Esophagus (tissue), 2 donors: ENCODE data around the gene TSPAN16. TPM values are rescaled to one million over a fixed set of nuclear protein-coding genes. Genes with fewer than 3 reads are reported as not detected.

ENCODE experiments used
- H3K27ac ChIP-seq, 2 donors: one replicate each; pipeline ENCODE4 v1.5.1; 2013; ENCODE audit warnings: low read depth in 2 of 2, mild to moderate bottlenecking in 2 of 2, inconsistent platforms in 1 of 2, low read length in 1 of 2, moderate library complexity in 1 of 2
- H3K27me3 ChIP-seq, 2 donors: one replicate each; pipeline ENCODE4 v1.6.1; 2013; ENCODE audit warnings: low read length in 2 of 2, control low read depth in 1 of 2, mild to moderate bottlenecking in 1 of 2; ENCODE audit not compliant: insufficient read depth in 2 of 2, control insufficient read depth in 1 of 2
- H3K36me3 ChIP-seq, 2 donors: one replicate each; pipeline ENCODE4 v1.6.1; 2013; ENCODE audit warnings: low read length in 1 of 2; ENCODE audit not compliant: control insufficient read depth in 2 of 2, insufficient read depth in 2 of 2
- H3K4me1 ChIP-seq, 2 donors: one replicate each; pipeline ENCODE4 v1.6.1; 2013; ENCODE audit warnings: low read length in 1 of 2; ENCODE audit not compliant: control insufficient read depth in 2 of 2, insufficient read depth in 2 of 2
- H3K4me3 ChIP-seq, 2 donors: one replicate each; pipeline ENCODE4 v1.5.1; 2013; ENCODE audit warnings: low read length in 2 of 2, mild to moderate bottlenecking in 2 of 2, low read depth in 1 of 2, moderate library complexity in 1 of 2
- H3K9me3 ChIP-seq, 2 donors: one replicate each; pipeline ENCODE4 v1.6.1; 2013; ENCODE audit warnings: mild to moderate bottlenecking in 2 of 2, low read depth in 1 of 2, low read length in 1 of 2, moderate library complexity in 1 of 2; ENCODE audit not compliant: control insufficient read depth in 2 of 2, insufficient read depth in 1 of 2
- WGBS, 2 donors: extraction: QIAGEN DNeasy Blood & Tissue Kit; methylation state at CpG; one replicate each; pipeline ENCODE4 v1.1.7; 2013; 5-methylcytosine and 5-hydroxymethylcytosine counted together
- polyA plus RNA-seq, 2 donors: library from polyadenylated mRNA; stranded (reverse); fragments of 200-250 nt; gene quantifications; one replicate each; pipeline ENCODE4 v1.2.3, GENCODE V29; 2013
- donor health status: healthy with polysubstance abuse.
- donor health status: Bipolar disorder and iron deficiency.

Gene TSPAN16
- polyA plus RNA-seq, 2 donors: not detected

DNA sequence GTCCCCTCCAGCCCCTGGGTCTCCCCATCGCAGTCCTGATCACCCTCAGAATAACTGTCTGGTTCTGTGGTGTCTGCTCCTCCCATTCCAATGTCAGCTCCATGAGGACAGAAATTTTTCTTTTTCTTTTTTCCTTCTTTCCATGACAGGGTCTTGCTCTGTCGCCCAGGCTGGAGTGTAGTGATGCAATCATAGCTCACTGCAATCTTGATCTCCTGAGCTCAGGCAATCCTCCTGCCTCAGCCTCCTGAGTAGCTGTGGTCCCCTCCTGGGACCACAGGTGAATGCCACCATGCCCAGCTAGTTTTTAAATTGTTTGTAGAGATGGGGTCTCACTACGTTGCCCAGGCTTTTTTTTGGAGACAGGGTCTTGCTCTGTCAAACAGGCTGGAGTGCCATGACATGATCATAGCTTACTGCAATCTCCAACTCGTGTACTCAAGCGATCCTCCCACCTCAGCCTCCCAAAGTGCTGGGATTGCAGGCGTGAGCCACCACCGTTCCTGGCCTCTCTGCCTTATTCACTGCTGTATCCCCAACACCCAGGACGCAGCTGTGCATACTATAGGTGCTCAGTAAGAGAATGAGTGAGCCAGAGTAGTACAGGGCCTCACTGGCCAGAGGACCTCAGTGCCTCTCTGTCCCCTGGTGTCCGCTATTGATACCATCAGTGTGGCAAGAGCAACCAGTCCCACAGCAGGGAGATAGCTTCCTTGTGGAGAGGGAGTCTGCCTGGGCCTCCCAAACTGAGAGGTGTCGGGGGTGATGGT, 28.5 kb upstream of the TSPAN16 start:
- peaks cover 3 to 16% of the 10 kb centered on the region in 2 donors for H3K4me1 ChIP-seq
- WGBS, 2 donors: 90 to 91% methylated on average over 10 of the region's 10 CpGs
- no peaks in the 10 kb centered on the region for H3K27me3 ChIP-seq
- H3K36me3 ChIP-seq: no peaks in the 10 kb centered on the region
- no peak overlapping the region for H3K4me3 ChIP-seq
- peak overlapping the region in 1 of 2 donors; percentile 42 for H3K27ac ChIP-seq
- H3K9me3 ChIP-seq: no peaks in the 10 kb centered on the region

DNA sequence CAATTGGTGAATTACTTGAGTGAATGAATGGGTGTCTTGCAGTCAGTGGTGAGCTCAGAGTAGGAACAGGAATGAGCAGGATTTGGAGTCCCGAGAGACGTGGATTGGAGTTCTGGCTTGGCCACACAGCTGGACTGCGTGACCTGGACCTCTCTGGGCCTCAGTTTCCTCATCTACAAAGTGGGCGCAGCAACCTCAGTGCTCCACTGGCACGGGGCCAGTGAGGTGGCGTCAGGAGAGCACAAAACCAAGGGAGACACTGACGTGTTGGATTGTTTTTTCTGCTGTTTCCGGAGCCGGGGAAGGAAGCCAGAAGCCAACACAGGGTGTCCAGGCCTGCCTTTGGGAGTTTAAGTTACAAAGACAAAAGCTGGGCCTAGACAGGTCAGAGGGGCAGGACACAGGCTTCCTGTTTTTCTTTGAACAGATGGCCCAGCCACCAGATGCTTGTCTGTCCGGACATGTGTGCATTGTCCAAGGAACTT, 27.1 kb upstream of the TSPAN16 start:
- Histone ChIP-seq H3K36me3 (no peaks in the 10 kb centered on the region), H3K9me3 (no peaks in the 10 kb centered on the region), H3K4me3 (no peak overlapping the region), H3K4me1 (peaks cover 3 to 14% of the 10 kb centered on the region in 2 donors), H3K27me3 (no peaks in the 10 kb centered on the region), H3K27ac (peak overlapping the region; percentile 40 to 56)
- WGBS, 2 donors: 23 to 29% methylated on average over 10 of the region's 10 CpGs

DNA sequence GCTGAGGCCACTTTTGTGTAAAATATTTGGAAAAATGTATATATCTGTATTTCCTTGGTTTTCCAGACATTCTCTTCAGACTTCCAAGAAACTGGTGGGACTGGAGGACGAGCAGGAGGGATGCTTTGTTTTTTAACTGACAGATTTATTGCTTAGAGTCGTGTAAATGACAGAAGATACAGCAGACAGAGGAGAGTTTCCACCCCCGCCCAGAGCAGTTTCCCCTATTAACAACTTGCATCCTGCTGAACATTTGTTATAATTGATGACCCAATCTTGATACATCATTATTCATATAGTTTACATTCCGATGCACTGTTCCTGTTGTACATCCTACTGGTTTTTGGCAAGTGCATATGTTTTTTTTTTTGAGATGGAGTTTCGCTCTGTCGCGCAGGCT, 26.6 kb upstream of the TSPAN16 start:
- peaks cover 3 to 11% of the 10 kb centered on the region in 2 donors for H3K4me1 ChIP-seq
- H3K9me3 ChIP-seq: no peaks in the 10 kb centered on the region
- H3K27ac ChIP-seq: peak overlapping the region; percentile 40 to 56
- H3K27me3 ChIP-seq: no peaks in the 10 kb centered on the region
- 11 to 47% methylated on average over 7 of the region's 7 CpGs for WGBS, 2 donors
- no peaks in the 10 kb centered on the region for H3K36me3 ChIP-seq
- H3K4me3 ChIP-seq: no peak overlapping the region

DNA sequence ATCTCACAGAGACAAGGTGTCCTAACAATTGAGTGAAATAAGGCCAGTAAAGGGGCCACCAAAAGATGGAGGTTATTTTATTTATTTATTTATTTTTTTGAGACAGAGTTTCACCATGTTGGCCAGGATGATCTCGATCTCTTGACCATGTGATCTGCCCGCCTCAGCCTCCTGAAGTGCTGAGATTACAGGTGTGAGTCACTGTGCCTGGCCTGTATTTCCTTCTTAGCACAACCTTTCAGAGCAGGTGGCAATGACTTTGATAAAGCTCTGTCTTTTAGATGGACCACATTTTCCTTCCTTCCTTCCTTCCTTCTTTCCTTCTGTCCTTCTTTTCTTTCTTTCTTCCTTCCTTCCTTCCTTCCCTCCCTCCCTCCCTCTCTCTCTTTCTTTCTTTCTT, 22.7 kb upstream of the TSPAN16 start:
- Histone ChIP-seq H3K4me1 (peaks cover 0 to 3% of the 10 kb centered on the region in 2 donors), H3K27me3 (no peaks in the 10 kb centered on the region), H3K27ac (no peak overlapping the region), H3K36me3 (no peaks in the 10 kb centered on the region), H3K9me3 (no peaks in the 10 kb centered on the region), H3K4me3 (no peak overlapping the region)
- WGBS, 2 donors: 53 to 58% methylated on average over 2 of the region's 2 CpGs

DNA sequence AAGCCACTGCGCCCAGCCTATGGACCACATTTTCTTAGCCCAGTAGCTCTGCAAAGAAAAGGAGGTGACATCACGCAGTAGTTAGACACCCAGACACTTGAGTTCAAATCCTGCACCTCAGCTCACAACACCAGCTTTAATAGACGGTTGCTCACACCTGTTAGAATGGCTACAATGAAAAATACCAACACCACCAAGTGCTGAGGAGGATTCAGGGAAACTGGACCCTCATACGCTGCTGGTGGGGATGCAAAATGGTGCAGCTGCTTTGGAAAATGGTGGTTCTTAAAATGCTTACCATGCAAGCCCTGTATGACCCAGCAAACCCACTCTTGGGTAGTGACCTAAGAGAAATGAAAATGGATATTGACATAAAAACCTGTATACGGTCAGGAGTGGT, 22.0 kb upstream of the TSPAN16 start:
- no peaks in the 10 kb centered on the region for H3K36me3 ChIP-seq
- H3K4me1 ChIP-seq: no peaks in the 10 kb centered on the region
- H3K27ac ChIP-seq: no peak overlapping the region
- WGBS, 2 donors: 76 to 87% methylated on average over 5 of the region's 5 CpGs
- H3K9me3 ChIP-seq: no peaks in the 10 kb centered on the region
- no peak overlapping the region for H3K4me3 ChIP-seq
- no peaks in the 10 kb centered on the region for H3K27me3 ChIP-seq

DNA sequence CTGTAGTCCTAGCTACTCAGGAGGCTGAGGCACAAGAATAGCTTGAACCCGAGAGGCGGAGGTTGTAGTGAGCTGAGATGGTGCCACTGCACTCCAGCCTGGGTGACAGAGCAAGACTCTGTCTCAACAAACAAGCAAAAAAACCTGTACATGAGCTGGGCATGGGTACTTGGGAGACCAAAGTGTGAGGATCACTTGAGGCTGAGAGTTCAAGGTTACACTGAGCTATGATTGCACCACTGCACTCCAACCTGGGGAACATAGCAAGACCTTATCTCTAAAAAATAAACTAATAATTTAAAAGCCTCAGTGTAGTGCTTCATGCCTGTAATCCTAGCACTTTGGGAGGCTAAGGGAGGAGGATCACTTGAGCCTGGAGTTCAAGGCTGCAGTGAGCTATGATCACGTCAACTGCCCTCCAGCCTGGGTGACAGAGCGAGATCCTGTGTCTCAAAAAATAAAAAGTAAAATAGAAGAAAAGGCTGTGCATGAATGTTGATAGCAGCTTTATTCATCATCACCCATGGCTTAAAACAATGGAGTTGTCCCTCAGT, 21.4 kb upstream of the TSPAN16 start:
- 72 to 73% methylated on average over 4 of the region's 4 CpGs for WGBS, 2 donors
- H3K27ac ChIP-seq: no peak overlapping the region
- H3K4me1 ChIP-seq: no peaks in the 10 kb centered on the region
- no peaks in the 10 kb centered on the region for H3K27me3 ChIP-seq
- H3K4me3 ChIP-seq: no peak overlapping the region
- no peaks in the 10 kb centered on the region for H3K9me3 ChIP-seq
- no peaks in the 10 kb centered on the region for H3K36me3 ChIP-seq

DNA sequence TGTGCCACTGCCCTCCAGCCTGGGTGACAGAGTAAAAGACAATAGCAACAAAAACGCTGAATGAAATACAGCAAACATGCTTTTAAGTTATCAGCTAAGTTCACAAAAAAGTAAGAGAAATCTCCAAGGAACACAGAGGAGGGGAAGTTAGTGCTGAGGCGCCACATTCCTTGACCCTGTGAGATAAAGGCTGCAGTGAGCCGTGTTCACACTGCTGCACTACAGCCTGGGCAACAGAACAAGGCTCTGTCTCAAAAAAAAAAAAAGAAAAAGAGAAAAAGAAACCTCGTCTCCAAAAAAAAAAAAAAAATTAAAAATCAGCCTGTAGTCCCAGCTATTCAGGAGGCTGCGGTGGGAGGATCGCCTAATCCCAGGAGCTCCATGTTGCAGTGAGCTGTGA, 17.3 kb upstream of the TSPAN16 start:
- H3K36me3 ChIP-seq: no peaks in the 10 kb centered on the region
- no peak overlapping the region for H3K4me3 ChIP-seq
- no peak overlapping the region for H3K27ac ChIP-seq
- WGBS, 2 donors: 43 to 55% methylated on average over 6 of the region's 6 CpGs
- H3K27me3 ChIP-seq: no peaks in the 10 kb centered on the region
- no peaks in the 10 kb centered on the region for H3K4me1 ChIP-seq
- no peaks in the 10 kb centered on the region for H3K9me3 ChIP-seq

DNA sequence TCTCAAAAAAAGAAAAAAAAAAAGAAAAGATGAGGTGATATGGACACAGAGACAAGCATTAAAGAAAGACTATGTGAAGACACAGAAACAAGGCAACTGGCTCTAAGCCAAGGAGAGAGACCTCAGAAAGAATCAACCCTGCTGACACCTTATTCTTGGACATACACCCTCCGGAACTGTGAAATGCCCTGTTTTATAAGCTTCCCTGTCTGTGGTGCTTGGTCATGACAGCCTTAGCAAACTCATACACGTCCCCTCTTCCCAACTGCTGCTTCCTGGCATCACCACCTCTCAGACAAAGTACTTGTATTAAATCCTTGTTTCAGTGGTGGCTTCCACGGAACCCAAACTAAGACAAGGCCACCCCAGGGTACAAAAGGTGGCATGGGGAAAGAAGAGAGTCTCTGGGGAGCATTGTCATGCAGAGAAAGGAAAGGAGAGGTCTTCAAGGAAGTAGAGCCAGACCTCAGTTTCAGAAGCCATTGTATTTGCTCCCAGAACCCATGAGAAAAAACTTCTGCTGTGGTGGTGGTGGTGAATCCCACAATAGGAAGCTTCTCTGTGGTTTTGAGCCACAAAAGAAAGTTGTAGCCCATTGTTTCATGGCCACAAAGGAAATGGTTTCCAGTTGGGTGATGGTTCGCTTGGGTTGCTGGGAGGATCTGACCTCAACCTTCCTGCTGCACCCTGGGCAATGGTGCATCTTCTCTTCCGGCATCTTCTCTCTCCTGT, 16.3 kb upstream of the TSPAN16 start:
- 72 to 74% methylated on average over 5 of the region's 5 CpGs for WGBS, 2 donors
- Histone ChIP-seq H3K27ac (no peak overlapping the region), H3K27me3 (no peaks in the 10 kb centered on the region), H3K36me3 (no peaks in the 10 kb centered on the region), H3K9me3 (no peaks in the 10 kb centered on the region), H3K4me3 (no peak overlapping the region), H3K4me1 (no peaks in the 10 kb centered on the region)

DNA sequence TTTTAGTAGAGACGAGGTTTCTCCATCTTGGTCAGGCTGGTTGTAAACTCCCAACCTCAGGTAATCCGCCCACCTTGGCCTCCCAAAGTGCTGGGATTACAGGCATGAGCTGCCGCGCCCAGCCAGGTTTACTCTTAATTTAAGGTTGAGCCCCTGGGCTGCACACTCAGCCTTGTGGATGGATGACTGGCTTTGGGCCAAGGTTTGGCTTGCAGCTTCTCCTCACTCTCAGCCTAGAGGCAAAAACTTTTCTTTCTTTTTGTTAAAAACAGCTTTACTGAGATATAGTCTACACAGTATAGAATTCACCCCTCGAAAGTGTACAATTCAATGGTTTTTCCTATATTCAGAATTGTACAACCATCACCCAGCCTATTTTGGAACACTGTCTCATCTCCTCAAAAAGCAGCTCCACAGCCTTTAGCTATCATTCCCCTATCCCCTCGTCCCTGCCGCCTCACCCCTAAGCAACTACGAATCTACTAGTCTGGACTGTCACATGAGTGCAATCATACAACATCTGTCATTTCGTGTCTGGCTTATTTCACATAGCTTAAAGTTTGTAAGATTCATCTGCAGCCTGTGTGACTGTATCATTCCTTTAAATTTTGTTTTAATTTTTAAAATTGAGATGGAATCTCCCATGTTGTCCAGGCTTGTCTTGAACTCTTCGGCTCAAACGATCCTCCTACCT, 14.5 kb upstream of the TSPAN16 start:
- Histone ChIP-seq H3K27me3 (no peaks in the 10 kb centered on the region), H3K4me3 (no peak overlapping the region), H3K27ac (no peak overlapping the region), H3K4me1 (no peaks in the 10 kb centered on the region), H3K36me3 (no peaks in the 10 kb centered on the region), H3K9me3 (no peaks in the 10 kb centered on the region)
- 46 to 57% methylated on average over 11 of the region's 11 CpGs for WGBS, 2 donors
